SK-N-SH (cell line): ENCODE data around the gene FAM184B. TPM values are rescaled to one million over a fixed set of nuclear protein-coding genes. Genes with fewer than 3 reads are reported as not detected.
"Not testable (repeated sequence)": the region's sequence is repeated elsewhere in the genome, so short reads cannot be mapped to it uniquely, and the experiment has no call there.

Experiments used
- CTCF ChIA-PET: fragments of 300-600, 350-600 bp; formaldehyde crosslinking; extraction: SDS; loops from one replicate; lab custom pipeline; 2021; lab: Yijun Ruan, JAX
- POLR2A ChIA-PET: fragments of 350-600 bp; sonication (Branson Sonifier 250); formaldehyde crosslinking; extraction: SDS; loops from one replicate; lab custom pipeline; 2020; ENCODE audit warnings: antibody characterized with exemption, inconsistent platforms; lab: Yijun Ruan, JAX
- DNase-seq: peaks from one replicate; pipeline ENCODE4 v3.0.0; 2012
- H2AFZ ChIP-seq: fragments of 200-600 bp; sonication (generic); 2 replicates; pipeline ENCODE4 v1.8.1; 2016; ENCODE audit warnings: antibody characterized with exemption, mild to moderate bottlenecking, low read depth
- H3F3A ChIP-seq: fragments of 200-600 bp; sonication (generic); replicated peaks from 2 replicates; pipeline ENCODE3; 2016; ENCODE audit warnings: antibody characterized with exemption, mild to moderate bottlenecking; ENCODE audit not compliant: insufficient read depth
- H3K27ac ChIP-seq, 2 experiments: fragments of 200-500 bp in 1 of 2; fragments of 200-600 bp in 1 of 2; sonication (Bioruptor generic) in 1 of 2; sonication (generic), shearing (Covaris generic) in 1 of 2; 2 replicates each; pipeline versions ENCODE4 v1.5.1 to v1.6.1; 2014 to 2016; ENCODE audit warnings: low read depth in 2 of 2, inconsistent platforms in 1 of 2, low read length in 1 of 2, mild to moderate bottlenecking in 1 of 2, mixed read lengths in 1 of 2
- H3K27me3 ChIP-seq: fragments of 200-600 bp; sonication (generic), shearing (Covaris generic); 2 replicates; pipeline ENCODE4 v1.6.1; 2016; ENCODE audit warnings: mixed run types; ENCODE audit not compliant: insufficient read depth
- H3K36me3 ChIP-seq, 2 experiments: fragments of 200-500 bp in 1 of 2; fragments of 200-600 bp in 1 of 2; sonication (Bioruptor generic) in 1 of 2; sonication (generic) in 1 of 2; replicated peaks in 1 of 2; 2 replicates each; pipeline versions ENCODE3 to v1.5.1; 2014 to 2016; ENCODE audit warnings: low read length in 1 of 2, mild to moderate bottlenecking in 1 of 2; ENCODE audit not compliant: insufficient read depth in 2 of 2, control insufficient read depth in 1 of 2
- H3K4me1 ChIP-seq, 2 experiments: fragments of 200-500 bp in 1 of 2; fragments of 200-600 bp in 1 of 2; sonication (Bioruptor generic) in 1 of 2; sonication (generic), shearing (Covaris generic) in 1 of 2; 2 replicates each; pipeline versions ENCODE4 v1.5.1 to v1.6.1; 2014 to 2016; ENCODE audit warnings: low read depth in 1 of 2, low read length in 1 of 2, mixed run types in 1 of 2; ENCODE audit not compliant: insufficient read depth in 2 of 2, control insufficient read depth in 1 of 2
- H3K4me2 ChIP-seq: fragments of 200-600 bp; sonication (generic), shearing (Covaris generic); 2 replicates; pipeline ENCODE4 v1.6.1; 2017; ENCODE audit warnings: mixed run types
- H3K4me3 ChIP-seq, 2 experiments: fragments of 200-500 bp in 1 of 2; fragments of 200-600 bp in 1 of 2; sonication (Bioruptor generic) in 1 of 2; sonication (generic), shearing (Covaris generic) in 1 of 2; 2 replicates each; pipeline versions ENCODE4 v1.5.1 to v1.8.1; 2014 to 2016; ENCODE audit warnings: low read depth in 2 of 2, inconsistent platforms in 1 of 2, low read length in 1 of 2, mild to moderate bottlenecking in 1 of 2, mixed read lengths in 1 of 2, moderate library complexity in 1 of 2
- H3K79me2 ChIP-seq: fragments of 200-600 bp; sonication (generic); 2 replicates; pipeline ENCODE4 v1.8.1; 2017; ENCODE audit warnings: mild to moderate bottlenecking; ENCODE audit not compliant: insufficient read depth
- H3K9ac ChIP-seq: fragments of 200-600 bp; sonication (generic); 2 replicates; pipeline ENCODE4 v1.6.1; 2017; ENCODE audit warnings: mixed run types
- H3K9me2 ChIP-seq: fragments of 200-600 bp; sonication (generic); 2 replicates; pipeline ENCODE4 v1.6.1; 2017; ENCODE audit warnings: mixed run types
- H3K9me3 ChIP-seq: fragments of 200-600 bp; sonication (generic); 2 replicates; pipeline ENCODE4 v1.6.1; 2017; ENCODE audit warnings: mixed run types, mild to moderate bottlenecking, moderate library complexity
- H4K20me1 ChIP-seq: fragments of 200-600 bp; sonication (generic); 2 replicates; pipeline ENCODE4 v1.6.1; 2017; ENCODE audit warnings: mild to moderate bottlenecking, mixed run types; ENCODE audit not compliant: insufficient read depth
- CHD2 ChIP-seq: fragments of 150-350 bp; IDR thresholded peaks from 2 replicates; pipeline ENCODE4 v1.6.1; 2018; ENCODE audit warnings: low read length; ENCODE audit not compliant: partially characterized antibody
- ELF1 ChIP-seq: IDR thresholded peaks from 2 replicates; pipeline ENCODE4 v1.4.0; 2012
- EP300 ChIP-seq, 2 experiments: IDR thresholded peaks; 2 replicates each; pipeline versions ENCODE4 v1.4.0 to v1.6.1; 2012; ENCODE audit warnings: borderline replicate concordance in 1 of 2, low read depth in 1 of 2, low read length in 1 of 2
- FOXM1 ChIP-seq: IDR thresholded peaks from 2 replicates; pipeline ENCODE4 v1.4.0; 2012; ENCODE audit warnings: low read depth, mild to moderate bottlenecking
- GATA2 ChIP-seq: sonication (generic); formaldehyde crosslinking; IDR thresholded peaks from 2 replicates; pipeline ENCODE4 v1.5.0; 2020; ENCODE audit warnings: mild to moderate bottlenecking, missing genetic modification reagents
- JUND ChIP-seq: IDR thresholded peaks from 2 replicates; pipeline ENCODE4 v1.4.0; 2012
- MEF2A ChIP-seq: IDR thresholded peaks from 2 replicates; pipeline ENCODE4 v1.4.0; 2012; ENCODE audit warnings: low read depth, borderline replicate concordance
- MXI1 ChIP-seq: IDR thresholded peaks from 2 replicates; pipeline ENCODE4 v1.6.1; 2012; ENCODE audit warnings: mild to moderate bottlenecking, low read depth, low read length, improper control_type of control experiment
- NFIC ChIP-seq: IDR thresholded peaks from 2 replicates; pipeline ENCODE4 v1.4.0; 2012; ENCODE audit warnings: borderline replicate concordance
- NRF1 ChIP-seq: IDR thresholded peaks from 2 replicates; pipeline ENCODE4 v1.6.1; 2012; ENCODE audit warnings: low read depth, mild to moderate bottlenecking, low read length
- SIN3A ChIP-seq: IDR thresholded peaks from 2 replicates; pipeline ENCODE4 v1.6.1; 2012; ENCODE audit warnings: low read depth, mild to moderate bottlenecking, low read length, moderate library complexity, borderline replicate concordance
- TAF1 ChIP-seq: IDR thresholded peaks from 2 replicates; pipeline ENCODE4 v1.6.1; 2012; ENCODE audit warnings: low read depth, mild to moderate bottlenecking, low read length, moderate library complexity, borderline replicate concordance
- USF2 ChIP-seq: fragments of 150-350 bp; IDR thresholded peaks from 2 replicates; pipeline ENCODE4 v1.6.1; 2017; ENCODE audit warnings: antibody characterized with exemption, low read length, low read depth, borderline replicate concordance
- YY1 ChIP-seq: IDR thresholded peaks from 2 replicates; pipeline ENCODE4 v1.4.0; 2012; ENCODE audit warnings: low read depth, mild to moderate bottlenecking
- ZBTB33 ChIP-seq: IDR thresholded peaks from 2 replicates; pipeline ENCODE4 v1.4.0; 2012; ENCODE audit warnings: low read depth, borderline replicate concordance
- WGBS: methylation state at CpG from one replicate; pipeline ENCODE4 v1.1.6; 2017; ENCODE audit warnings: low lambda C conversion rate; 5-methylcytosine and 5-hydroxymethylcytosine counted together
- polyA plus RNA-seq, 3 experiments: library from polyadenylated mRNA; depleted of rRNA; stranded (reverse); fragments of >200 nt; gene quantifications; 2 replicates each; pipeline ENCODE4 v1.2.3, GENCODE V29; 2012
- TF ChIP-seq, protein P1 (sequence below): fragments of 150-350 bp; IDR thresholded peaks from 2 replicates; pipeline ENCODE4 v1.6.1; 2016; ENCODE audit warnings: mild to moderate bottlenecking, low read depth, low read length
- TF ChIP-seq, protein P2 (sequence below): IDR thresholded peaks from 2 replicates; pipeline ENCODE4; 2012
- TF ChIP-seq, protein P3 (sequence below): fragments of 200-600 bp; sonication (generic); IDR thresholded peaks from 2 replicates; pipeline ENCODE4 v1.6.1; 2017; ENCODE audit warnings: antibody characterized with exemption, mild to moderate bottlenecking, moderate library complexity
- TF ChIP-seq, protein P4 (sequence below): IDR thresholded peaks from 2 replicates; pipeline ENCODE4 v1.4.0; 2012; ENCODE audit warnings: low read depth
- TF ChIP-seq, protein P5 (sequence below): IDR thresholded peaks from 2 replicates; pipeline ENCODE4 v1.4.0; 2012; ENCODE audit warnings: low read depth, borderline replicate concordance

Gene FAM184B
- polyA plus RNA-seq, 1 of the 3 experiments (the other 2 are of a cell fraction), result not detected

DNA sequence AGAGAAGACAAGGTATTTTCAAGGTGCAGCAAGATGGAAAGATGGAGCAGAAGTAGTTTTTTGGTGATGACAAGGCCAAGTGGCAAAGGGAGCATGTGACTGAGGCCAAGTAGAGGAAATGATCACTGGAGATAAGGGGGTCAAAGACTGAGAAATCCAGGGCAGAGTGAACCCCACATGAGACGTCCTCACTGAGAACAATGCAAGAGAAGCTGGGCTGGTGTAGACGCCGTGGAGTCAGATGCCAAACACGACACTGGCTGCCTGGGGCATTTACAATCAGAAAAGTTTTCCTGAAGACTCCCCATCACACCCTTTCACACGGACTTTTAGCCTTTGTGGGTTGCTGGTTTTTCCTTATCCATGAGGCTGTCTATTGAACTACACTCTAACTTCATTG, 69.3 kb downstream of the FAM184B start:
- Histone ChIP-seq H3K4me2 (no peak overlapping the region), H3K9me3 (no peaks in the 10 kb centered on the region), H3K9ac (no peak overlapping the region), H3K79me2 (no peaks in the 10 kb centered on the region), H3K27ac (no peak overlapping the region), H3K4me3 (no peak overlapping the region), H3K9me2 (no peaks in the 10 kb centered on the region), H2AFZ (no peak overlapping the region), H3F3A (no peaks in the 10 kb centered on the region), H4K20me1 (no peaks in the 10 kb centered on the region), H3K4me1 (no peaks in the 10 kb centered on the region), H3K36me3 (no peaks in the 10 kb centered on the region), H3K27me3 (no peaks in the 10 kb centered on the region)
- DNase-seq, result no peak
- 49% methylated on average over 5 of the region's 5 CpGs for WGBS
- CTCF ChIA-PET, result interaction anchor here (0.9 kb wide), 1 partner anchor 15 kb away, joined by 3 read pairs; no protein-coding TSS in a partner anchor
- TF ChIP-seq JUND, result no peak
- TF ChIP-seq, protein P1, sequence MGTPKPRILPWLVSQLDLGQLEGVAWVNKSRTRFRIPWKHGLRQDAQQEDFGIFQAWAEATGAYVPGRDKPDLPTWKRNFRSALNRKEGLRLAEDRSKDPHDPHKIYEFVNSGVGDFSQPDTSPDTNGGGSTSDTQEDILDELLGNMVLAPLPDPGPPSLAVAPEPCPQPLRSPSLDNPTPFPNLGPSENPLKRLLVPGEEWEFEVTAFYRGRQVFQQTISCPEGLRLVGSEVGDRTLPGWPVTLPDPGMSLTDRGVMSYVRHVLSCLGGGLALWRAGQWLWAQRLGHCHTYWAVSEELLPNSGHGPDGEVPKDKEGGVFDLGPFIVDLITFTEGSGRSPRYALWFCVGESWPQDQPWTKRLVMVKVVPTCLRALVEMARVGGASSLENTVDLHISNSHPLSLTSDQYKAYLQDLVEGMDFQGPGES, result no peak
- TF ChIP-seq, protein P2, sequence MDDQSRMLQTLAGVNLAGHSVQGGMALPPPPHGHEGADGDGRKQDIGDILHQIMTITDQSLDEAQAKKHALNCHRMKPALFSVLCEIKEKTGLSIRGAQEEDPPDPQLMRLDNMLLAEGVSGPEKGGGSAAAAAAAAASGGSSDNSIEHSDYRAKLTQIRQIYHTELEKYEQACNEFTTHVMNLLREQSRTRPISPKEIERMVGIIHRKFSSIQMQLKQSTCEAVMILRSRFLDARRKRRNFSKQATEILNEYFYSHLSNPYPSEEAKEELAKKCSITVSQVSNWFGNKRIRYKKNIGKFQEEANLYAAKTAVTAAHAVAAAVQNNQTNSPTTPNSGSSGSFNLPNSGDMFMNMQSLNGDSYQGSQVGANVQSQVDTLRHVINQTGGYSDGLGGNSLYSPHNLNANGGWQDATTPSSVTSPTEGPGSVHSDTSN, result no peak
- TF ChIP-seq, protein P3, sequence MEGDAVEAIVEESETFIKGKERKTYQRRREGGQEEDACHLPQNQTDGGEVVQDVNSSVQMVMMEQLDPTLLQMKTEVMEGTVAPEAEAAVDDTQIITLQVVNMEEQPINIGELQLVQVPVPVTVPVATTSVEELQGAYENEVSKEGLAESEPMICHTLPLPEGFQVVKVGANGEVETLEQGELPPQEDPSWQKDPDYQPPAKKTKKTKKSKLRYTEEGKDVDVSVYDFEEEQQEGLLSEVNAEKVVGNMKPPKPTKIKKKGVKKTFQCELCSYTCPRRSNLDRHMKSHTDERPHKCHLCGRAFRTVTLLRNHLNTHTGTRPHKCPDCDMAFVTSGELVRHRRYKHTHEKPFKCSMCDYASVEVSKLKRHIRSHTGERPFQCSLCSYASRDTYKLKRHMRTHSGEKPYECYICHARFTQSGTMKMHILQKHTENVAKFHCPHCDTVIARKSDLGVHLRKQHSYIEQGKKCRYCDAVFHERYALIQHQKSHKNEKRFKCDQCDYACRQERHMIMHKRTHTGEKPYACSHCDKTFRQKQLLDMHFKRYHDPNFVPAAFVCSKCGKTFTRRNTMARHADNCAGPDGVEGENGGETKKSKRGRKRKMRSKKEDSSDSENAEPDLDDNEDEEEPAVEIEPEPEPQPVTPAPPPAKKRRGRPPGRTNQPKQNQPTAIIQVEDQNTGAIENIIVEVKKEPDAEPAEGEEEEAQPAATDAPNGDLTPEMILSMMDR, result no peak
- TF ChIP-seq FOXM1, result no peak
- TF ChIP-seq EP300 (IDR thresholded peaks at IDR 0.05; ENCODE audit: borderline replicate concordance in 1 of 2, low read depth in 1 of 2, low read length in 1 of 2), result no peak
- TF ChIP-seq TAF1, result no peak
- TF ChIP-seq NFIC, result no peak
- TF ChIP-seq, protein P4, sequence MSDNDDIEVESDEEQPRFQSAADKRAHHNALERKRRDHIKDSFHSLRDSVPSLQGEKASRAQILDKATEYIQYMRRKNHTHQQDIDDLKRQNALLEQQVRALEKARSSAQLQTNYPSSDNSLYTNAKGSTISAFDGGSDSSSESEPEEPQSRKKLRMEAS, result no peak
- TF ChIP-seq GATA2, result no peak
- TF ChIP-seq NRF1, result no peak
- no peak for TF ChIP-seq USF2
- TF ChIP-seq CHD2, result no peak
- TF ChIP-seq SIN3A, result no peak
- TF ChIP-seq, protein P5, sequence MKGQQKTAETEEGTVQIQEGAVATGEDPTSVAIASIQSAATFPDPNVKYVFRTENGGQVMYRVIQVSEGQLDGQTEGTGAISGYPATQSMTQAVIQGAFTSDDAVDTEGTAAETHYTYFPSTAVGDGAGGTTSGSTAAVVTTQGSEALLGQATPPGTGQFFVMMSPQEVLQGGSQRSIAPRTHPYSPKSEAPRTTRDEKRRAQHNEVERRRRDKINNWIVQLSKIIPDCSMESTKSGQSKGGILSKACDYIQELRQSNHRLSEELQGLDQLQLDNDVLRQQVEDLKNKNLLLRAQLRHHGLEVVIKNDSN, result no peak
- TF ChIP-seq ELF1, result no peak
- TF ChIP-seq MXI1, result no peak
- TF ChIP-seq ZBTB33, result no peak
- TF ChIP-seq YY1, result no peak
- no peak for TF ChIP-seq MEF2A
- POLR2A ChIA-PET, result no interaction called here

DNA sequence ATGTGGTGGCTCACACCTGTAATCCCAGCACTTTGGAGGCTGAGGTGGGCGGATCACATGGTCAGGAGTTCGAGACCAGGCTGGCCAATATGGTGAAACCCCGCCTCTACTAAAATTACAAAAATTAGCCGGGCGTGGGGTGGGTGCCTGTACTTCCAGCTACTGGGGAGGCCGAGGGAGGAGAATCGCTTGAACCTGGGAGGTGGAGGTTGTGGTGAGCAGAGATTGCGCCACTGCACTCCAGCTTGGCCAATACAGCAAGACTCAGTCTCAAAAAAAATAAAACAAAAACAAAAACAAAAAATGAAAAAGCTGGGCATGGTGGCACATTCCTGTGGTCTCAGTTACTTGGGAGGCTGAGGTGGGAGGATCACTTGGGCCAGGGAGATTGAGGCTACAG, 70.2 kb downstream of the FAM184B start:
- WGBS, result 47% methylated on average over 8 of the region's 8 CpGs
- H3F3A ChIP-seq, H3K4me1 ChIP-seq, H4K20me1 ChIP-seq, H3K27me3 ChIP-seq, POLR2A ChIA-PET, DNase-seq, CTCF ChIA-PET, H2AFZ ChIP-seq, H3K9me2 ChIP-seq, H3K9me3 ChIP-seq, H3K4me2 ChIP-seq, H3K79me2 ChIP-seq, H3K36me3 ChIP-seq, H3K9ac ChIP-seq, H3K4me3 ChIP-seq, H3K27ac ChIP-seq: not testable (repeated sequence)
